Spinal cord (tissue), 10 donors: ENCODE results near the gene PKP4. TPM values are rescaled to one million over a fixed set of nuclear protein-coding genes. Genes with fewer than 3 reads are reported as not detected.

Source experiments
- DNase-seq, 6 donors: peaks; one replicate each; pipeline versions ENCODE4 v3.0.0 to v3.0.0-alpha.2; 2013 to 2015; ENCODE audit warnings: low spot score in 6 of 6, low read depth in 4 of 6
- H3K27ac ChIP-seq: one replicate; pipeline ENCODE4 v1.5.1; 2013; ENCODE audit warnings: low read depth, low read length, control low read depth
- H3K27me3 ChIP-seq: one replicate; pipeline ENCODE4 v1.6.1; 2013; ENCODE audit warnings: low read length; ENCODE audit not compliant: control insufficient read depth, insufficient read depth
- H3K36me3 ChIP-seq: one replicate; pipeline ENCODE4 v1.6.1; 2013; ENCODE audit warnings: low read length; ENCODE audit not compliant: control insufficient read depth, insufficient read depth
- H3K4me1 ChIP-seq: one replicate; pipeline ENCODE4 v1.6.1; 2013; ENCODE audit warnings: low read length; ENCODE audit not compliant: control insufficient read depth, insufficient read depth
- H3K4me3 ChIP-seq: one replicate; pipeline ENCODE4 v1.5.1; 2013; ENCODE audit warnings: low read depth, low read length, control low read depth
- H3K9me3 ChIP-seq: one replicate; pipeline ENCODE4 v1.6.1; 2013; ENCODE audit warnings: low read length; ENCODE audit not compliant: control insufficient read depth, insufficient read depth
- WGBS: methylation state at CpG from one replicate; pipeline ENCODE4 v1.1.5; 2013; ENCODE audit warnings: missing lambda C conversion rate; ENCODE audit not compliant: insufficient coverage; 5-methylcytosine and 5-hydroxymethylcytosine counted together
- polyA plus RNA-seq, 2 donors: library from polyadenylated mRNA; unstranded; fragments of 120-200 nt; gene quantifications; one replicate each; pipeline ENCODE4 v1.2.1, GENCODE V29; 2013; ENCODE audit not compliant: insufficient read length in 2 of 2
- small RNA-seq: library from RNA; depleted of rRNA; stranded (forward); fragments of <200 nt; gene quantifications from one replicate; pipeline ENCODE3, GENCODE V24; 2014; ENCODE audit warnings: low replicate concordance
- total RNA-seq, 2 donors: library from RNA; depleted of rRNA in 1 of 2; stranded (reverse); fragments of 120-200 nt in 1 of 2; fragments of >200 nt in 1 of 2; gene quantifications; one replicate each; pipeline versions ENCODE4 v1.2.3 to v1.2.4, GENCODE V29; 2013 to 2014
- donor health status: healthy.

PKP4 gene
- total and polyA plus RNA-seq, 4 donors, result 98.6 to 135 (median 123) TPM

DNA sequence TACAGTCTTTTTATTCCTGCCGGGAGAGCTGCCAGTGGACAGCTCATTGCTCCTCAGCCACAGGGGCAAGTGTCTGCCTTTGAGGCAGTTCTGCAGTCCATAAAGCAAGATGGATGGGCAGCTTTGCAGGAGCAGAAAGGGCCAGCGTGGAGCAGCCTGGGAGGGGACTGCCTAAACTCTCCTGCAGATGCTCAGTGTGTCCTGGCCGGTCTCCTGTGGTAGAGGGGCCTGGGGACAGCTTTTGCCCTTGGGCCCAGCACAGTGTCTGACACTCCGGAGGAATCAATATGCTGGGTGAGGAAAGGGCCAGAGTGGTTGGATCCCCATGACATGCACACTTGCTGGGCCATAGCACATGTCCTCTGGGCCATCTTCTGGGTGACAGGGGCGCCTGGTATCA, 272.7 kb downstream of the PKP4 start:
- Histone ChIP-seq H3K27ac (peak overlapping the region; percentile 48), H3K36me3 (no peaks in the 10 kb centered on the region), H3K4me1 (peaks cover 55% of the 10 kb centered on the region), H3K27me3 (peaks cover 5% of the 10 kb centered on the region), H3K9me3 (no peaks in the 10 kb centered on the region), H3K4me3 (no peak overlapping the region)
- WGBS, result 66% methylated on average over 4 of the region's 5 CpGs
- DNase-seq, result no peak

- WGBS, result 65% methylated on average over 13 of the region's 16 CpGs
- H3K27ac ChIP-seq, result peak overlapping the region; percentile 48
- H3K9me3 ChIP-seq, result no peaks in the 10 kb centered on the region
- peak in 2 of 6 donors; percentile 37 to 55 for DNase-seq
- no peaks in the 10 kb centered on the region for H3K36me3 ChIP-seq
- H3K4me1 ChIP-seq, result peaks cover 49% of the 10 kb centered on the region
- H3K27me3 ChIP-seq, result peaks cover 5% of the 10 kb centered on the region
- no peak overlapping the region for H3K4me3 ChIP-seq
These were observed 273.3 kb downstream of the PKP4 start for GRCh38 chr2:158729873-158730620.

GRCh38 chr2:158730621-158731140, 273.9 kb downstream of the PKP4 start:
- Histone ChIP-seq H3K9me3 (no peaks in the 10 kb centered on the region), H3K4me1 (peaks cover 42% of the 10 kb centered on the region), H3K27me3 (peaks cover 5% of the 10 kb centered on the region), H3K36me3 (no peaks in the 10 kb centered on the region), H3K27ac (no peak overlapping the region), H3K4me3 (no peak overlapping the region)
- no peak for DNase-seq
- 95% methylated on average over 7 of the region's 9 CpGs for WGBS

GRCh38 chr2:158731386-158731785, 274.6 kb downstream of the PKP4 start:
- no peaks in the 10 kb centered on the region for H3K9me3 ChIP-seq
- no peak for DNase-seq
- H3K27me3 ChIP-seq, result peaks cover 5% of the 10 kb centered on the region
- no peak overlapping the region for H3K4me3 ChIP-seq
- no peak overlapping the region for H3K27ac ChIP-seq
- H3K4me1 ChIP-seq, result peaks cover 38% of the 10 kb centered on the region
- H3K36me3 ChIP-seq, result no peaks in the 10 kb centered on the region
- whole genome bisulfite sequencing, result 100% methylated on average over 1 of the region's 4 CpGs

Small RNA genes lying within 50 kb of the gene (small RNA-seq; reads per million reads assigned to genes)
- gene AC005042.3 (not detected), gene RN7SL393P (not detected)

Other genes with a start within 250 kb of the PKP4 start
- gene CCDC148, start 199 bp upstream of the PKP4 start, total RNA-seq, result 10 to 100 TPM in 1 of 2 donors, 1 to 10 TPM in 1; 9.8 to 11.1 TPM
- gene CCDC148, start 199 bp upstream of the PKP4 start, polyA plus RNA-seq, result 1 to 10 TPM; 3.3 to 4.8 TPM